GM13977 (cell line): ENCODE results near the gene CLDN5.

ENCODE experiments used
- DNase-seq: peaks from one replicate; pipeline ENCODE4 v3.0.0; 2012; ENCODE audit warnings: low spot score
- CTCF ChIP-seq: IDR thresholded peaks from 2 replicates; pipeline ENCODE4 v1.5.1; 2012; ENCODE audit warnings: mild to moderate bottlenecking, control low read depth; ENCODE audit not compliant: insufficient read depth; ENCODE audit errors: extremely low read depth, missing control alignments
- in situ Hi-C: fragments of 300-500 bp; cut with MboI; formaldehyde crosslinking; loops from one replicate; pipeline ENCODE4 v1.12.0; 2022; ENCODE audit warnings: low sequenced_read_pairs, low pct_unique_long_range_greater_than_20kb, mixed read lengths, inconsistent platforms; ENCODE audit not compliant: unreplicated experiment

CLDN5 gene

GRCh38 chr22:19514831-19515565, 9.2 kb downstream of the CLDN5 start:
- in situ Hi-C loops: no loop called here
- no peak for TF ChIP-seq CTCF
- no peak for DNase-seq

- DNase-seq: no peak
- in situ Hi-C loops: no loop called here
- TF ChIP-seq CTCF: no peak
Measured at GRCh38 chr22:19513823-19514222, 10.4 kb downstream of the CLDN5 start.

- in situ Hi-C loops: no loop called here
- DNase-seq: no peak
- no peak for TF ChIP-seq CTCF
Measured at GRCh38 chr22:19510919-19511341, 13.3 kb downstream of the CLDN5 start.

GRCh38 chr22:19509923-19510322, 14.3 kb downstream of the CLDN5 start:
- in situ Hi-C loops: no loop called here
- no peak for DNase-seq
- no peak for TF ChIP-seq CTCF

GRCh38 chr22:19509191-19509590, 15.0 kb downstream of the CLDN5 start:
- no peak for TF ChIP-seq CTCF
- in situ Hi-C loops: no loop called here
- DNase-seq: no peak

GRCh38 chr22:19508024-19508776, 16.0 kb downstream of the CLDN5 start:
- DNase-seq: no peak
- TF ChIP-seq CTCF: no peak
- in situ Hi-C loops: no loop called here
